Panc1 (cell line): ENCODE measurements around the gene LPP. TPM values are rescaled to one million over a fixed set of nuclear protein-coding genes. Genes with fewer than 3 reads are reported as not detected.

Source experiments
- ATAC-seq: fragments of 200-7000 bp; cut with Tn5 transposase; 2 replicates; pipeline ENCODE4 v1.9.1; 2020; ENCODE audit warnings: mild to moderate bottlenecking, moderate library complexity
- BruUV-seq: library from RNA; stranded (reverse); fragments of 400-500 nt; replicated peaks from 2 replicates; lab custom pipeline; 2021; lab: Mats Ljungman, UMichigan
- CTCF ChIA-PET: fragments of 300-600 bp; sonication (Branson Sonifier 250); formaldehyde crosslinking; loops from one replicate; lab custom pipeline; 2022; ENCODE audit warnings: antibody characterized with exemption; lab: Charles Lee
- POLR2A ChIA-PET: fragments of 300-600 bp; sonication (Branson Sonifier 250); formaldehyde crosslinking; loops from one replicate; lab custom pipeline; 2022; ENCODE audit warnings: antibody characterized with exemption; lab: Charles Lee
- DNase-seq: peaks from one replicate; pipeline ENCODE4 v3.0.0-alpha.2; 2010; ENCODE audit warnings: low read depth, low spot score
- H3K27ac ChIP-seq: 2 replicates; pipeline ENCODE4 v1.5.1; 2011; ENCODE audit warnings: mild to moderate bottlenecking, low read length, inconsistent platforms
- H3K27me3 ChIP-seq: fragments of 200-500 bp; sonication (Bioruptor generic); 2 replicates; pipeline ENCODE4 v1.6.0; 2014; ENCODE audit warnings: low read length, inconsistent platforms; ENCODE audit not compliant: control insufficient read depth, insufficient read depth
- H3K36me3 ChIP-seq: fragments of 200-500 bp; sonication (Bioruptor generic); 2 replicates; pipeline ENCODE4 v1.5.1; 2014; ENCODE audit warnings: inconsistent platforms, mild to moderate bottlenecking, low read length, moderate library complexity; ENCODE audit not compliant: control insufficient read depth, insufficient read depth
- H3K4me1 ChIP-seq: 2 replicates; pipeline ENCODE4 v1.5.1; 2011; ENCODE audit warnings: inconsistent platforms, mild to moderate bottlenecking, low read length, moderate library complexity; ENCODE audit not compliant: control insufficient read depth, insufficient read depth
- H3K4me3 ChIP-seq, 2 experiments: 2 replicates each; pipeline ENCODE4 v1.5.1; 2011 to 2012; ENCODE audit warnings: low read depth in 2 of 2, low read length in 2 of 2, mild to moderate bottlenecking in 2 of 2, inconsistent platforms in 1 of 2, moderate library complexity in 1 of 2
- H3K9me3 ChIP-seq: fragments of 200-500 bp; sonication (Bioruptor generic); 2 replicates; pipeline ENCODE4 v1.5.1; 2014; ENCODE audit warnings: low read depth, mild to moderate bottlenecking, inconsistent platforms, low read length, moderate library complexity; ENCODE audit not compliant: control insufficient read depth, insufficient read depth
- CTCF ChIP-seq: fragments of 450-650 bp; IDR thresholded peaks from 2 replicates; pipeline ENCODE4 v1.5.1; 2017; ENCODE audit warnings: mild to moderate bottlenecking
- POLR2AphosphoS5 ChIP-seq: IDR thresholded peaks from 2 replicates; pipeline ENCODE4 v1.6.1; 2012; ENCODE audit warnings: mild to moderate bottlenecking, low read depth, low read length, moderate library complexity
- REST ChIP-seq, 2 experiments: IDR thresholded peaks; 2 replicates each; pipeline ENCODE4 v1.6.1; 2011 to 2012; ENCODE audit warnings: low read depth in 2 of 2, control low read depth in 1 of 2, low read length in 1 of 2, mild to moderate bottlenecking in 1 of 2, moderate library complexity in 1 of 2; ENCODE audit not compliant: insufficient read depth in 1 of 2
- SIN3A ChIP-seq: IDR thresholded peaks from 2 replicates; pipeline ENCODE4 v1.6.1; 2012; ENCODE audit warnings: low read depth, mild to moderate bottlenecking, low read length, moderate library complexity, borderline replicate concordance; ENCODE audit not compliant: insufficient read depth
- TCF7L2 ChIP-seq: IDR thresholded peaks from 2 replicates; pipeline ENCODE4 v1.6.1; 2011; ENCODE audit warnings: mild to moderate bottlenecking, low read depth, low read length, inconsistent platforms
- in situ Hi-C: cut with HindIII; loops from 2 replicates; pipeline ENCODE4 v1.10.0; 2016; ENCODE audit warnings: low sequenced_read_pairs, low pct_unique_long_range_greater_than_20kb
- intact Hi-C: fragments of 100-400 bp; cut with micrococcal nuclease; formaldehyde crosslinking; loops from one replicate; pipeline ENCODE4 v1.10.0; 2022; ENCODE audit not compliant: unreplicated experiment
- total RNA-seq: library from RNA; stranded (reverse); gene quantifications from one replicate; pipeline ENCODE4 v1.2.1, GENCODE V29; 2021; ENCODE audit not compliant: unreplicated experiment

Gene LPP
- total RNA-seq, 1 experiment from 2014 or later: 90.0 TPM

GRCh38 chr3:188497021-188497420 is 343.1 kb downstream of the LPP start:
- in situ Hi-C loops (no loop called here), intact Hi-C loops (no loop called here)
- POLR2A ChIA-PET: no interaction called here
- H3K4me1 ChIP-seq: no peaks in the 10 kb centered on the region
- CTCF ChIA-PET: no interaction called here
- no peaks in the 10 kb centered on the region for H3K27me3 ChIP-seq
- BruUV-seq: no TSS peak
- H3K27ac ChIP-seq: no peak overlapping the region
- no peak for ATAC-seq
- H3K36me3 ChIP-seq: no peaks in the 10 kb centered on the region
- DNase-seq: no peak
- H3K4me3 ChIP-seq: no peak overlapping the region
- TF ChIP-seq POLR2AphosphoS5 (no peak), SIN3A (no peak), REST (IDR thresholded peaks at IDR 0.05; ENCODE audit: insufficient read depth in 1 of 2, low read depth in 2 of 2, low read length in 1 of 2) (no peak), CTCF (no peak), TCF7L2 (no peak)
- no peaks in the 10 kb centered on the region for H3K9me3 ChIP-seq

- Histone ChIP-seq H3K4me1 (no peaks in the 10 kb centered on the region), H3K36me3 (no peaks in the 10 kb centered on the region), H3K4me3 (no peak overlapping the region), H3K9me3 (peaks cover 18% of the 10 kb centered on the region; the same call in 1 of the 2 replicates), H3K27ac (no peak overlapping the region), H3K27me3 (no peaks in the 10 kb centered on the region)
- ChIA-PET CTCF (no interaction called here), POLR2A (no interaction called here)
- TF ChIP-seq CTCF: no peak
- no peak for TF ChIP-seq SIN3A
- TF ChIP-seq TCF7L2: no peak
- no peak for TF ChIP-seq REST (IDR thresholded peaks at IDR 0.05; ENCODE audit: insufficient read depth in 1 of 2, low read depth in 2 of 2, low read length in 1 of 2)
- TF ChIP-seq POLR2AphosphoS5: no peak
- in situ Hi-C loops: no loop called here
- no peak for DNase-seq
- no peak for ATAC-seq
- BruUV-seq: no TSS peak
- intact Hi-C loops: no loop called here
These were observed 349.7 kb downstream of the LPP start for GRCh38 chr3:188503647-188504046.
